ENCODE results near the gene DDX1. TPM values are rescaled to one million over a fixed set of nuclear protein-coding genes. Genes with fewer than 3 reads are reported as not detected.

The DDX1 gene
- total and polyA plus RNA-seq, 8 donors = 26.8 to 98.2 (median 54.7) TPM

GRCh38 chr2:15662579-15662978, 70.9 kb downstream of the DDX1 start:
- Histone ChIP-seq H3K4me1 (no peaks in the 10 kb centered on the region), H3K4me3 (no peak overlapping the region), H3K9me3 (no peaks in the 10 kb centered on the region), H3K27me3 (peaks cover 0 to 32% (median 0%) of the 10 kb centered on the region in 3 donors), H3K27ac (no peak overlapping the region), H3K36me3 (no peaks in the 10 kb centered on the region)
- 82 to 94% (median 88%) methylated on average over 9 of the region's 9 CpGs for WGBS, 5 donors
- intact Hi-C loops (cut with DNase I; ENCODE audit: low total_unique reads) = no loop called here
- TF ChIP-seq, protein P1, sequence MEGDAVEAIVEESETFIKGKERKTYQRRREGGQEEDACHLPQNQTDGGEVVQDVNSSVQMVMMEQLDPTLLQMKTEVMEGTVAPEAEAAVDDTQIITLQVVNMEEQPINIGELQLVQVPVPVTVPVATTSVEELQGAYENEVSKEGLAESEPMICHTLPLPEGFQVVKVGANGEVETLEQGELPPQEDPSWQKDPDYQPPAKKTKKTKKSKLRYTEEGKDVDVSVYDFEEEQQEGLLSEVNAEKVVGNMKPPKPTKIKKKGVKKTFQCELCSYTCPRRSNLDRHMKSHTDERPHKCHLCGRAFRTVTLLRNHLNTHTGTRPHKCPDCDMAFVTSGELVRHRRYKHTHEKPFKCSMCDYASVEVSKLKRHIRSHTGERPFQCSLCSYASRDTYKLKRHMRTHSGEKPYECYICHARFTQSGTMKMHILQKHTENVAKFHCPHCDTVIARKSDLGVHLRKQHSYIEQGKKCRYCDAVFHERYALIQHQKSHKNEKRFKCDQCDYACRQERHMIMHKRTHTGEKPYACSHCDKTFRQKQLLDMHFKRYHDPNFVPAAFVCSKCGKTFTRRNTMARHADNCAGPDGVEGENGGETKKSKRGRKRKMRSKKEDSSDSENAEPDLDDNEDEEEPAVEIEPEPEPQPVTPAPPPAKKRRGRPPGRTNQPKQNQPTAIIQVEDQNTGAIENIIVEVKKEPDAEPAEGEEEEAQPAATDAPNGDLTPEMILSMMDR (IDR thresholded peaks at IDR 0.05) = no peak
- DNase-seq = no peak

- intact Hi-C loops (cut with DNase I; ENCODE audit: low total_unique reads) = no loop called here
- TF ChIP-seq EP300 (IDR thresholded peaks at IDR 0.05) = no peak
- DNase-seq = no peak
- Histone ChIP-seq H3K27me3 (peaks cover 0 to 32% (median 0%) of the 10 kb centered on the region in 3 donors), H3K9me3 (no peaks in the 10 kb centered on the region), H3K27ac (no peak overlapping the region), H3K4me1 (peaks cover 0 to 4% (median 0%) of the 10 kb centered on the region in 4 donors), H3K36me3 (no peaks in the 10 kb centered on the region), H3K4me3 (no peak overlapping the region)
- WGBS, 5 donors = 94 to 96% (median 95%) methylated on average over 4 of the region's 4 CpGs
These were observed 72.1 kb downstream of the DDX1 start for GRCh38 chr2:15663802-15664201.

DNA sequence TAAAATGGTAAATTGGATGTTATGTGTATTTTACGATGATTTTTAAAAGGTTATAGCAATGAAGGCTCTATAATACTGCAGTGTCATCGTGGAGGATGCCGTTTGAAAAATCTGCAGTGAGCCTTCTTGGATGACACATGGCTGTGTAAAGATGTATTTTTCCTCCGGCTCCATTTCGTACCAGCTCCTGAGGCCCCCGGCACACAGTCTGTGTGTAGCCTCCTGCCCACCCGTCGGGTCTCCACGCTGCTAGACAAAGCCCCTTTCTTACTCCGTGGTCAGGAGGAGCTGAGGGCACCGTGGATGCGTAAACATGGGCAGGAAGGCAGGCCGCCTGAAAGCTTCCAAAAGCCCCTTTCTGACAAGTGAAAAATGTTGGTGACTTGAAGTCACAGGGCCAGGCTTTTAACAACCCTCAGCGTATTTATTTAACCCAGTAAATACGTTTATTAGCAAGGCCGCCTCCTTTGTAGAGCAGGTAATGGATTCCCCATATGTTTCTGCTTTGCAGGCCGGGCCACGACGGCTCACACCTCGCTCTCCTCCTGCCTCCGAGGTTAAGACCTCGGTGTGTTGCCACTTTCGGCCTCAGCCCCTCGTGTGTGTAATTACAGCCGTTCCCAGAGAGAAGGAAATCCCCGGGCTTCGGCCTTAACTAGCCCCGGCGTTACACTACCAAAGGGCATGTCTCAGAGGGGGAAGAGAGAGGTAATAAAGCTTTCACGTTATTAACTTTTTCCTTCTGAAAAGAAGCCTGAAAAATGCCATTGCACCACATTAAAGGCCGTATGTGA, 72.8 kb downstream of the DDX1 start:
- DNase-seq = no peak
- no peak overlapping the region for H3K27ac ChIP-seq
- H3K36me3 ChIP-seq = no peaks in the 10 kb centered on the region
- H3K9me3 ChIP-seq = no peaks in the 10 kb centered on the region
- WGBS, 5 donors = 55 to 70% (median 68%) methylated on average over 31 of the region's 31 CpGs
- TF ChIP-seq POLR2A (IDR thresholded peaks at IDR 0.05) (no peak), POLR2AphosphoS5 (IDR thresholded peaks at IDR 0.05) (no peak), EP300 (IDR thresholded peaks at IDR 0.05) (no peak)
- TF ChIP-seq, protein P1 (IDR thresholded peaks at IDR 0.05) = no peak
- intact Hi-C loops (cut with DNase I; ENCODE audit: low total_unique reads) = no loop called here
- H3K27me3 ChIP-seq = peaks cover 0 to 32% (median 0%) of the 10 kb centered on the region in 3 donors
- peaks cover 0 to 4% (median 0%) of the 10 kb centered on the region in 4 donors for H3K4me1 ChIP-seq
- no peak overlapping the region for H3K4me3 ChIP-seq

- intact Hi-C loops (cut with DNase I; ENCODE audit: low total_unique reads) = no loop called here
- no peaks in the 10 kb centered on the region for H3K9me3 ChIP-seq
- no peaks in the 10 kb centered on the region for H3K36me3 ChIP-seq
- H3K27me3 ChIP-seq = peaks cover 0 to 32% (median 0%) of the 10 kb centered on the region in 3 donors
- H3K27ac ChIP-seq = no peak overlapping the region
- peak in 1 of 2 donors; percentile 50 for DNase-seq
- H3K4me3 ChIP-seq = no peak overlapping the region
- TF ChIP-seq EP300 (IDR thresholded peaks at IDR 0.05) (no peak), POLR2AphosphoS5 (IDR thresholded peaks at IDR 0.05) (no peak), POLR2A (IDR thresholded peaks at IDR 0.05) (no peak)
- peaks cover 0 to 4% (median 0%) of the 10 kb centered on the region in 4 donors for H3K4me1 ChIP-seq
- WGBS, 5 donors = 80 to 88% (median 87%) methylated on average over 19 to 22 of the region's 22 CpGs
These were observed 73.6 kb downstream of the DDX1 start for GRCh38 chr2:15665067-15665942.

- no peak for DNase-seq
- 90 to 94% (median 91%) methylated on average over 9 of the region's 9 CpGs for WGBS, 5 donors
- TF ChIP-seq POLR2A (IDR thresholded peaks at IDR 0.05) (no peak), POLR2AphosphoS5 (IDR thresholded peaks at IDR 0.05) (no peak), EP300 (IDR thresholded peaks at IDR 0.05) (no peak)
- TF ChIP-seq, protein P1 (IDR thresholded peaks at IDR 0.05) = no peak
- no peaks in the 10 kb centered on the region for H3K9me3 ChIP-seq
- intact Hi-C loops (cut with DNase I; ENCODE audit: low total_unique reads) = no loop called here
- no peak overlapping the region for H3K27ac ChIP-seq
- H3K27me3 ChIP-seq = peaks cover 0 to 32% (median 0%) of the 10 kb centered on the region in 3 donors
- no peaks in the 10 kb centered on the region for H3K36me3 ChIP-seq
- H3K4me1 ChIP-seq = peaks cover 0 to 4% (median 0%) of the 10 kb centered on the region in 4 donors
- no peak overlapping the region for H3K4me3 ChIP-seq
These were observed 74.3 kb downstream of the DDX1 start for GRCh38 chr2:15665943-15666460.
